Osteoblast (primary cell): ENCODE results near the gene PSEN2. TPM values are rescaled to one million over a fixed set of nuclear protein-coding genes. Genes with fewer than 3 reads are reported as not detected.

Experiments used
- DNase-seq: peaks from one replicate; pipeline ENCODE4 v3.0.0; 2011; ENCODE audit warnings: low spot score, mixed read lengths; ENCODE audit not compliant: insufficient read length; ENCODE audit errors: missing footprints
- H2AFZ ChIP-seq: 2 replicates; pipeline ENCODE4 v1.6.0; 2011; ENCODE audit warnings: mild to moderate bottlenecking, low read length
- H3K27ac ChIP-seq: 2 replicates; pipeline ENCODE4 v1.5.1; 2011; ENCODE audit warnings: mild to moderate bottlenecking, low read depth, low read length, moderate library complexity
- H3K27me3 ChIP-seq: 2 replicates; pipeline ENCODE4 v1.6.0; 2012; ENCODE audit warnings: mild to moderate bottlenecking, control low read depth, inconsistent platforms, low read length, moderate library complexity; ENCODE audit not compliant: insufficient read depth
- H3K36me3 ChIP-seq: 2 replicates; pipeline ENCODE4 v1.5.1; 2011; ENCODE audit warnings: mild to moderate bottlenecking, low read length, control low read depth, moderate library complexity; ENCODE audit not compliant: insufficient read depth
- H3K4me1 ChIP-seq: 2 replicates; pipeline ENCODE4 v1.5.1; 2011; ENCODE audit warnings: mild to moderate bottlenecking, low read length, control low read depth, moderate library complexity; ENCODE audit not compliant: insufficient read depth
- H3K4me2 ChIP-seq: 2 replicates; pipeline ENCODE4 v1.6.0; 2011; ENCODE audit warnings: mild to moderate bottlenecking, low read length; ENCODE audit not compliant: insufficient read depth
- H3K4me3 ChIP-seq: fragments of 200-600 bp; sonication (generic); 3 replicates; pipeline ENCODE4 v1.5.1; 2012; ENCODE audit warnings: mild to moderate bottlenecking, low read length, inconsistent platforms; ENCODE audit not compliant: insufficient read depth
- H3K79me2 ChIP-seq: 2 replicates; pipeline ENCODE4 v1.6.0; 2012; ENCODE audit warnings: mild to moderate bottlenecking, low read length, control low read depth, inconsistent platforms; ENCODE audit not compliant: insufficient read depth
- H3K9me3 ChIP-seq: 2 replicates; pipeline ENCODE4 v1.5.1; 2011; ENCODE audit warnings: low read depth, low read length, control low read depth
- H4K20me1 ChIP-seq: 2 replicates; pipeline ENCODE4 v1.6.0; 2012; ENCODE audit warnings: mild to moderate bottlenecking, low read length, control low read depth; ENCODE audit not compliant: insufficient read depth
- CTCF ChIP-seq: IDR thresholded peaks from 2 replicates; pipeline ENCODE4 v1.5.1; 2011; ENCODE audit warnings: mild to moderate bottlenecking, low read depth, low read length, moderate library complexity; ENCODE audit errors: extremely low read depth
- total RNA-seq: library from RNA; depleted of rRNA; stranded (reverse); fragments of >200 nt; gene quantifications from 2 replicates; pipeline ENCODE4 v1.2.3, GENCODE V29; 2012

PSEN2 gene
- total RNA-seq, 1 donor: 32.9 TPM

- TF ChIP-seq CTCF: no peak
- no peak overlapping the region for H3K4me2 ChIP-seq
Measured at GRCh38 chr1:226867461-226868054, 2.9 kb upstream of the PSEN2 start.

GRCh38 chr1:226868726-226869125 lies 1.7 kb upstream of the PSEN2 start:
- Histone ChIP-seq H3K27ac (no peak overlapping the region), H3K4me1 (peaks cover 15% of the 10 kb centered on the region), H3K4me2 (no peak overlapping the region), H3K9me3 (no peaks in the 10 kb centered on the region), H4K20me1 (no peaks in the 10 kb centered on the region), H3K4me3 (no peak overlapping the region), H3K36me3 (no peaks in the 10 kb centered on the region), H3K27me3 (no peaks in the 10 kb centered on the region), H2AFZ (no peak overlapping the region), H3K79me2 (peaks cover 10% of the 10 kb centered on the region)
- TF ChIP-seq CTCF: no peak
- DNase-seq: no peak

More at GRCh38 chr1:226867461-226868054, 2.9 kb upstream of the PSEN2 start:
- Histone ChIP-seq H3K4me1 (peaks cover 23% of the 10 kb centered on the region), H3K4me3 (no peak overlapping the region), H3K9me3 (no peaks in the 10 kb centered on the region), H3K36me3 (no peaks in the 10 kb centered on the region), H3K27ac (no peak overlapping the region), H3K27me3 (no peaks in the 10 kb centered on the region), H4K20me1 (no peaks in the 10 kb centered on the region), H3K79me2 (peaks cover 10% of the 10 kb centered on the region), H2AFZ (no peak overlapping the region)
- no peak for DNase-seq

GRCh38 chr1:226870026-226870400 lies 403 bp upstream of the PSEN2 start:
- Histone ChIP-seq H3K36me3 (no peaks in the 10 kb centered on the region), H3K9me3 (no peaks in the 10 kb centered on the region), H3K27me3 (no peaks in the 10 kb centered on the region), H3K27ac (no peak overlapping the region), H2AFZ (peak overlapping the region; percentile 93), H3K79me2 (peaks cover 10% of the 10 kb centered on the region), H3K4me3 (peak overlapping the region; percentile 84), H4K20me1 (no peaks in the 10 kb centered on the region), H3K4me1 (peaks cover 13% of the 10 kb centered on the region), H3K4me2 (peak overlapping the region; percentile 87)
- no peak for TF ChIP-seq CTCF
- DNase-seq: peak; percentile 72

GRCh38 chr1:226871636-226872327 lies 1.4 kb downstream of the PSEN2 start:
- H3K27me3 ChIP-seq: no peaks in the 10 kb centered on the region
- no peak overlapping the region for H3K27ac ChIP-seq
- TF ChIP-seq CTCF: no peak
- peaks cover 10% of the 10 kb centered on the region for H3K4me1 ChIP-seq
- H3K9me3 ChIP-seq: no peaks in the 10 kb centered on the region
- H3K4me2 ChIP-seq: peak overlapping the region; percentile 87
- H3K36me3 ChIP-seq: peaks cover 3% of the 10 kb centered on the region
- peaks cover 10% of the 10 kb centered on the region for H3K79me2 ChIP-seq
- H3K4me3 ChIP-seq: peak overlapping the region; percentile 84
- no peaks in the 10 kb centered on the region for H4K20me1 ChIP-seq
- H2AFZ ChIP-seq: no peak overlapping the region
- DNase-seq: peak; percentile 71
